C4-2B (cell line): ENCODE results near the gene R3HDM2.

Source experiments
- ZFX ChIP-seq: fragments of 450-650 bp; IDR thresholded peaks from 2 replicates; pipeline ENCODE4 v1.6.1; 2017
- TF ChIP-seq, protein P1 (sequence below): fragments of 450-650 bp; conservative IDR thresholded peaks from 2 replicates; pipeline ENCODE4 v1.5.1; 2017; ENCODE audit warnings: mild to moderate bottlenecking

DNA sequence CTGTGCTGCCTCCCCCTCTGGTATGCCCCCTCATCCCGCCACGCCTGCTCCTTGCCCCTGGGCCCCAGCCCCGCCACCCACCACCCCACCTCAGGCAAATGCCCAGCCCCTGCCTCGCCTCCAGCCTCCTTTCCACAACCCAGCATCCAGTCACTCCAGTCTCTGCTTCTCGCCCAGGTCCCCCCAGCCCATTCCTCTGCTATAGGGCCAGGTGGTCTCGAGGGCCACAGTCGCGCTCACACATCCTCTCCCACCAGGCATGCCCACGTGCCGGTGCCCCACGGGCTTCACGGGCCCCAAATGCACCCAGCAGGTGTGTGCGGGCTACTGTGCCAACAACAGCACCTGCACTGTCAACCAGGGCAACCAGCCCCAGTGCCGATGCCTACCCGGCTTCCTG lies 220.4 kb downstream of the R3HDM2 start:
- TF ChIP-seq, protein P1, sequence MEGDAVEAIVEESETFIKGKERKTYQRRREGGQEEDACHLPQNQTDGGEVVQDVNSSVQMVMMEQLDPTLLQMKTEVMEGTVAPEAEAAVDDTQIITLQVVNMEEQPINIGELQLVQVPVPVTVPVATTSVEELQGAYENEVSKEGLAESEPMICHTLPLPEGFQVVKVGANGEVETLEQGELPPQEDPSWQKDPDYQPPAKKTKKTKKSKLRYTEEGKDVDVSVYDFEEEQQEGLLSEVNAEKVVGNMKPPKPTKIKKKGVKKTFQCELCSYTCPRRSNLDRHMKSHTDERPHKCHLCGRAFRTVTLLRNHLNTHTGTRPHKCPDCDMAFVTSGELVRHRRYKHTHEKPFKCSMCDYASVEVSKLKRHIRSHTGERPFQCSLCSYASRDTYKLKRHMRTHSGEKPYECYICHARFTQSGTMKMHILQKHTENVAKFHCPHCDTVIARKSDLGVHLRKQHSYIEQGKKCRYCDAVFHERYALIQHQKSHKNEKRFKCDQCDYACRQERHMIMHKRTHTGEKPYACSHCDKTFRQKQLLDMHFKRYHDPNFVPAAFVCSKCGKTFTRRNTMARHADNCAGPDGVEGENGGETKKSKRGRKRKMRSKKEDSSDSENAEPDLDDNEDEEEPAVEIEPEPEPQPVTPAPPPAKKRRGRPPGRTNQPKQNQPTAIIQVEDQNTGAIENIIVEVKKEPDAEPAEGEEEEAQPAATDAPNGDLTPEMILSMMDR = no peak
- no peak for TF ChIP-seq ZFX
